Stomach smooth muscle (tissue), 2 donors: ENCODE measurements around the gene MYL6.
A peak's percentile ranks its signal among the peaks of the same experiment; 100 is the strongest.

Source experiments
- H3K27ac ChIP-seq: one replicate; pipeline ENCODE4 v1.7.0; 2013; ENCODE audit warnings: mild to moderate bottlenecking, low read length, inconsistent platforms
- H3K27me3 ChIP-seq, 2 donors: one replicate each; pipeline ENCODE4 v1.7.0; 2013; ENCODE audit warnings: low read length in 2 of 2; ENCODE audit not compliant: insufficient read depth in 2 of 2, control insufficient read depth in 1 of 2
- H3K36me3 ChIP-seq, 2 donors: one replicate each; pipeline ENCODE4 v1.7.0; 2013; ENCODE audit warnings: low read length in 2 of 2; ENCODE audit not compliant: control insufficient read depth in 2 of 2, insufficient read depth in 2 of 2
- H3K4me1 ChIP-seq: one replicate; pipeline ENCODE4 v1.7.0; 2013; ENCODE audit warnings: low read length; ENCODE audit not compliant: control insufficient read depth, insufficient read depth
- H3K4me3 ChIP-seq, 2 donors: one replicate each; pipeline ENCODE4 v1.7.0; 2013; ENCODE audit warnings: low read length in 2 of 2
- H3K9ac ChIP-seq, 2 donors: one replicate each; pipeline ENCODE4 v1.7.0; 2013; ENCODE audit warnings: low read length in 2 of 2, mild to moderate bottlenecking in 1 of 2
- H3K9me3 ChIP-seq, 2 donors: one replicate each; pipeline ENCODE4 v1.7.0; 2013; ENCODE audit warnings: low read length in 2 of 2; ENCODE audit not compliant: control insufficient read depth in 2 of 2
- donor health status: healthy.
- donor health status: Pancreatic carcinoma.

The MYL6 gene

GRCh38 chr12:56169229-56169759 lies 11.1 kb downstream of the MYL6 start:
- H3K27me3 ChIP-seq = no peaks in the 10 kb centered on the region
- H3K36me3 ChIP-seq = peaks cover 44 to 63% of the 10 kb centered on the region in 2 donors
- no peak overlapping the region for H3K4me3 ChIP-seq
- H3K27ac ChIP-seq = no peak overlapping the region
- H3K9me3 ChIP-seq = no peaks in the 10 kb centered on the region
- peaks cover 4% of the 10 kb centered on the region for H3K4me1 ChIP-seq
- H3K9ac ChIP-seq = no peak overlapping the region

GRCh38 chr12:56172839-56173238 lies 14.7 kb downstream of the MYL6 start:
- H3K36me3 ChIP-seq = peaks cover 51 to 69% of the 10 kb centered on the region in 2 donors
- H3K27me3 ChIP-seq = no peaks in the 10 kb centered on the region
- H3K4me3 ChIP-seq = no peak overlapping the region
- H3K9me3 ChIP-seq = no peaks in the 10 kb centered on the region
- no peak overlapping the region for H3K9ac ChIP-seq
- H3K27ac ChIP-seq = no peak overlapping the region
- H3K4me1 ChIP-seq = no peaks in the 10 kb centered on the region

- Histone ChIP-seq H3K9me3 (no peaks in the 10 kb centered on the region), H3K36me3 (peaks cover 56 to 64% of the 10 kb centered on the region in 2 donors), H3K9ac (no peak overlapping the region), H3K27me3 (no peaks in the 10 kb centered on the region), H3K27ac (no peak overlapping the region), H3K4me3 (no peak overlapping the region), H3K4me1 (no peaks in the 10 kb centered on the region)
Measured at GRCh38 chr12:56178347-56178746, 20.2 kb downstream of the MYL6 start.

GRCh38 chr12:56186957-56187356 lies 28.8 kb downstream of the MYL6 start:
- Histone ChIP-seq H3K4me3 (no peak overlapping the region), H3K27ac (no peak overlapping the region), H3K9me3 (no peaks in the 10 kb centered on the region), H3K4me1 (peaks cover 28% of the 10 kb centered on the region), H3K36me3 (peaks cover 25 to 28% of the 10 kb centered on the region in 2 donors), H3K9ac (no peak overlapping the region), H3K27me3 (no peaks in the 10 kb centered on the region)

GRCh38 chr12:56188131-56188777 lies 30.1 kb downstream of the MYL6 start:
- peak overlapping the region; percentile 81 to 87 for H3K4me3 ChIP-seq
- no peaks in the 10 kb centered on the region for H3K27me3 ChIP-seq
- H3K4me1 ChIP-seq = peaks cover 28% of the 10 kb centered on the region
- peak overlapping the region; percentile 74 for H3K27ac ChIP-seq
- H3K9ac ChIP-seq = peak overlapping the region; percentile 80 to 82
- H3K9me3 ChIP-seq = no peaks in the 10 kb centered on the region
- H3K36me3 ChIP-seq = peaks cover 21 to 25% of the 10 kb centered on the region in 2 donors

- Histone ChIP-seq H3K9me3 (no peaks in the 10 kb centered on the region), H3K27me3 (no peaks in the 10 kb centered on the region), H3K4me1 (peaks cover 28% of the 10 kb centered on the region), H3K36me3 (peaks cover 18 to 21% of the 10 kb centered on the region in 2 donors), H3K27ac (peak overlapping the region; percentile 74), H3K9ac (peak overlapping the region; percentile 80 to 82), H3K4me3 (peak overlapping the region; percentile 81 to 87)
Measured at GRCh38 chr12:56188778-56189098, 30.6 kb downstream of the MYL6 start.

GRCh38 chr12:56189099-56189917 lies 31.1 kb downstream of the MYL6 start, which contains the start of gene SMARCC2:
SMARCC2 (minus strand) TSS chr12:56189483; CDS start chr12:56189461, 22 bp downstream.
- Histone ChIP-seq H3K4me3 (peak within 1 kb of the TSS; percentile 90 to 91), H3K27me3 (no peaks in the 10 kb centered on the region), H3K27ac (peak within 1 kb of the TSS; percentile 89)

GRCh38 chr12:56189918-56190694 lies 31.9 kb downstream of the MYL6 start:
- Histone ChIP-seq H3K36me3 (peaks cover 5 to 8% of the 10 kb centered on the region in 2 donors), H3K4me1 (peaks cover 28% of the 10 kb centered on the region), H3K9ac (peak overlapping the region; percentile 86 to 91)

More at GRCh38 chr12:56189099-56189917, 31.1 kb downstream of the MYL6 start, which contains the start of gene SMARCC2:
- H3K9ac ChIP-seq = peak within 1 kb of the TSS; percentile 86 to 91
- peaks cover 28% of the 10 kb centered on the region for H3K4me1 ChIP-seq
- no peaks in the 10 kb centered on the region for H3K9me3 ChIP-seq
- H3K36me3 ChIP-seq = peaks cover 12 to 16% of the 10 kb centered on the region in 2 donors

GRCh38 chr12:56190695-56191155 lies 32.6 kb downstream of the MYL6 start:
- Histone ChIP-seq H3K4me1 (peaks cover 28% of the 10 kb centered on the region), H3K4me3 (peak overlapping the region; percentile 90 to 91), H3K36me3 (peaks cover 3 to 7% of the 10 kb centered on the region in 2 donors), H3K9ac (peak overlapping the region; percentile 86 to 91), H3K9me3 (no peaks in the 10 kb centered on the region), H3K27me3 (no peaks in the 10 kb centered on the region), H3K27ac (peak overlapping the region; percentile 89)

More at GRCh38 chr12:56189918-56190694, 31.9 kb downstream of the MYL6 start:
- Histone ChIP-seq H3K27me3 (no peaks in the 10 kb centered on the region), H3K4me3 (peak overlapping the region; percentile 90 to 91), H3K27ac (peak overlapping the region; percentile 89), H3K9me3 (no peaks in the 10 kb centered on the region)

- H3K36me3 ChIP-seq = no peaks in the 10 kb centered on the region
- no peak overlapping the region for H3K27ac ChIP-seq
- H3K4me3 ChIP-seq = no peak overlapping the region
- peaks cover 24% of the 10 kb centered on the region for H3K4me1 ChIP-seq
- H3K9ac ChIP-seq = no peak overlapping the region
- H3K27me3 ChIP-seq = no peaks in the 10 kb centered on the region
- no peaks in the 10 kb centered on the region for H3K9me3 ChIP-seq
Measured at GRCh38 chr12:56192582-56192981, 34.4 kb downstream of the MYL6 start.
